T-helper 22 cell (primary cell): ENCODE data around the gene PLEKHG4.
A peak's percentile ranks its signal among the peaks of the same experiment; 100 is the strongest.

Experiments
- DNase-seq: peaks from one replicate; pipeline ENCODE4 v3.0.0-alpha.2; 2020; ENCODE audit warnings: low read depth

The PLEKHG4 gene

GRCh38 chr16:67244387-67245185 is 34.7 kb upstream of the PLEKHG4 start:
- DNase-seq, result peak; percentile 85

- DNase-seq, result no peak
Measured at GRCh38 chr16:67245186-67245585, 34.1 kb upstream of the PLEKHG4 start.

- no peak for DNase-seq
Measured at GRCh38 chr16:67245674-67246080, 33.7 kb upstream of the PLEKHG4 start.

GRCh38 chr16:67246081-67246755 is 33.1 kb upstream of the PLEKHG4 start:
- peak; percentile 38 for DNase-seq

GRCh38 chr16:67246756-67247191 is 32.6 kb upstream of the PLEKHG4 start:
- no peak for DNase-seq

- DNase-seq, result peak; percentile 91
Measured at GRCh38 chr16:67247192-67248072, 31.9 kb upstream of the PLEKHG4 start, which contains the start of gene FHOD1. Gene FHOD1, minus strand, starts transcription at chr16:67247481. Its CDS starts 71 bp downstream, at chr16:67247410.

GRCh38 chr16:67248073-67248400 is 31.3 kb upstream of the PLEKHG4 start:
- DNase-seq, result no peak

- no peak for DNase-seq
Measured at GRCh38 chr16:67248401-67249177, 30.7 kb upstream of the PLEKHG4 start, which contains the start of gene SLC9A5. Gene SLC9A5, plus strand, starts transcription at chr16:67248979. Its CDS starts 36 bp downstream, at chr16:67249015.

GRCh38 chr16:67249178-67250044 is 29.9 kb upstream of the PLEKHG4 start:
- no peak for DNase-seq

GRCh38 chr16:67250045-67250327 is 29.3 kb upstream of the PLEKHG4 start:
- DNase-seq, result no peak

GRCh38 chr16:67252609-67253497 is 26.5 kb upstream of the PLEKHG4 start:
- no peak for DNase-seq

- DNase-seq, result no peak
Measured at GRCh38 chr16:67254801-67255552, 24.4 kb upstream of the PLEKHG4 start.

GRCh38 chr16:67255553-67256221 is 23.6 kb upstream of the PLEKHG4 start:
- no peak for DNase-seq

GRCh38 chr16:67256701-67257230 is 22.6 kb upstream of the PLEKHG4 start:
- DNase-seq, result no peak

GRCh38 chr16:67257486-67258160 is 21.7 kb upstream of the PLEKHG4 start:
- DNase-seq, result no peak

GRCh38 chr16:67258161-67258835 is 21.0 kb upstream of the PLEKHG4 start:
- no peak for DNase-seq

- no peak for DNase-seq
Measured at GRCh38 chr16:67259705-67260104, 19.6 kb upstream of the PLEKHG4 start.
